Smooth muscle cell (in vitro differentiated cells): ENCODE measurements around the gene VANGL1. TPM values are rescaled to one million over a fixed set of nuclear protein-coding genes. Genes with fewer than 3 reads are reported as not detected.

Experiments used
- DNase-seq: peaks from one replicate; lab custom pipeline; 2025; ENCODE audit not compliant: unreplicated experiment; lab: John Stamatoyannopoulos, UW
- H2AFZ ChIP-seq: fragments of 200-600 bp; sonication (generic); 2 replicates; pipeline ENCODE4 v1.6.0; 2016; ENCODE audit warnings: antibody characterized with exemption, low read depth, mild to moderate bottlenecking
- H3F3A ChIP-seq: fragments of 200-600 bp; sonication (generic); 2 replicates; pipeline ENCODE4 v1.6.0; 2017; ENCODE audit warnings: antibody characterized with exemption, low read depth
- H3K27ac ChIP-seq: fragments of 200-600 bp; sonication (generic); 2 replicates; pipeline ENCODE4 v1.5.1; 2016; ENCODE audit warnings: low read depth, mild to moderate bottlenecking
- H3K27me3 ChIP-seq: fragments of 200-600 bp; sonication (generic); 2 replicates; pipeline ENCODE4 v1.6.1; 2016; ENCODE audit warnings: low read depth, mild to moderate bottlenecking
- H3K36me3 ChIP-seq: fragments of 200-600 bp; sonication (generic); 2 replicates; pipeline ENCODE4 v1.5.1; 2016; ENCODE audit warnings: low read depth
- H3K4me1 ChIP-seq: fragments of 200-600 bp; sonication (generic); 2 replicates; pipeline ENCODE4 v1.5.1; 2016; ENCODE audit warnings: low read depth
- H3K4me2 ChIP-seq: fragments of 200-600 bp; sonication (generic); 2 replicates; pipeline ENCODE4 v1.6.0; 2016; ENCODE audit warnings: mild to moderate bottlenecking
- H3K4me3 ChIP-seq: fragments of 200-600 bp; sonication (generic); 2 replicates; pipeline ENCODE4 v1.5.1; 2016; ENCODE audit warnings: mild to moderate bottlenecking
- H3K79me2 ChIP-seq: fragments of 200-600 bp; sonication (generic); 2 replicates; pipeline ENCODE4 v1.6.0; 2016; ENCODE audit warnings: low read depth, mild to moderate bottlenecking
- H3K9ac ChIP-seq: fragments of 200-600 bp; sonication (generic); 2 replicates; pipeline ENCODE4 v1.6.0; 2016; ENCODE audit warnings: low read depth
- H3K9me3 ChIP-seq: fragments of 200-600 bp; sonication (generic); replicated peaks from 2 replicates; pipeline ENCODE4 v1.5.1; 2016; ENCODE audit warnings: low read depth
- H4K20me1 ChIP-seq: fragments of 200-600 bp; sonication (generic); 2 replicates; pipeline ENCODE4 v1.6.0; 2016; ENCODE audit warnings: low read depth
- whole genome bisulfite sequencing: methylation state at CpG from one replicate; pipeline ENCODE4 v1.1.7; 2016; ENCODE audit warnings: low lambda C conversion rate; 5-methylcytosine and 5-hydroxymethylcytosine counted together
- polyA plus RNA-seq: library from polyadenylated mRNA; unstranded; fragments of >200 nt; fragmentation: Nextera tagmentation; extraction: Ambion mirVana; gene quantifications from 2 replicates; pipeline ENCODE4 v1.2.1, GENCODE V29; 2016
- total RNA-seq: library from RNA; depleted of rRNA; stranded (reverse); fragments of >200 nt; gene quantifications from 2 replicates; pipeline ENCODE4 v1.2.3, GENCODE V29; 2014
- TF ChIP-seq, protein P1 (sequence below): fragments of 200-600 bp; sonication (generic); IDR thresholded peaks from 2 replicates; pipeline ENCODE4 v1.5.1; 2017; ENCODE audit warnings: borderline replicate concordance, mild to moderate bottlenecking, antibody characterized with exemption; ENCODE audit not compliant: insufficient read depth, poor library complexity, severe bottlenecking

VANGL1 gene
- total and polyA plus RNA-seq, 2 experiments from 2014 or later, result 5.5 to 12.2 TPM

DNA sequence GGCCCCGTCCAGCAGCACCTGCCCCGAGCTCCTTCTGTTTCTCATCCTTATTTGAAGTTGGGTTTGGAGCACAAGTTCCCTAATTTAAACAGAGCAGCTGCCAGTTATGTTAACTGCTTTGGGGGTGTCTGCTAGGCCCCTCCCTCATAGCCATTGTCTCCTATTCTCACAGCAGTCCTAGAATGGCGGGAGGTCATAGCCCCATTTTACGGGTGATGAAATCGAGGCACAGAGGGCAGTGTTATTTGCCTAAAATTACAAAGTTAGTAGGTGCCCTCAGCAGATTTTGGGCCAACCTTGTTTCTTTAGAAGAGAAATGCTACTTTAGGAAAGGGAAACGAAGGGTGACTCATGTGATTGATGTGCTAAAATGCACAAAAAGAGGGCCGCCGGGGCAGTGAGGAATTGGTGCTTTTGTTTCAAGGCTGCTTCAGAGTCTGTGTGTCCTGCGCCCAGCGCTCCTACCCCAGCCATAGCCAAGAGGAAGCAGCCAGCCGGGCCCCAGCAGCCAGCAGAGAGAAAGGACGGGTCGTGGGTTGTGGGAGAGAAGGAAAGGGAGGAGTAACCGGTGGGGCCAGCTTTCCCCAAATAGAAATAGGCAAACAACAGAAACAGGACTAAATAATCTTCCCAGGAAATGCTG is 13.0 kb downstream of the VANGL1 start:
- Histone ChIP-seq H2AFZ (no peak overlapping the region), H3K27me3 (no peaks in the 10 kb centered on the region), H3K79me2 (no peaks in the 10 kb centered on the region), H3K4me3 (no peak overlapping the region), H4K20me1 (peaks cover 3% of the 10 kb centered on the region), H3K4me2 (peak overlapping the region; percentile 37), H3K9ac (no peak overlapping the region), H3K27ac (peak overlapping the region; percentile 43), H3K4me1 (peaks cover 15% of the 10 kb centered on the region), H3F3A (peaks cover under 1% of the 10 kb centered on the region), H3K9me3 (no peaks in the 10 kb centered on the region), H3K36me3 (no peaks in the 10 kb centered on the region)
- TF ChIP-seq, protein P1, sequence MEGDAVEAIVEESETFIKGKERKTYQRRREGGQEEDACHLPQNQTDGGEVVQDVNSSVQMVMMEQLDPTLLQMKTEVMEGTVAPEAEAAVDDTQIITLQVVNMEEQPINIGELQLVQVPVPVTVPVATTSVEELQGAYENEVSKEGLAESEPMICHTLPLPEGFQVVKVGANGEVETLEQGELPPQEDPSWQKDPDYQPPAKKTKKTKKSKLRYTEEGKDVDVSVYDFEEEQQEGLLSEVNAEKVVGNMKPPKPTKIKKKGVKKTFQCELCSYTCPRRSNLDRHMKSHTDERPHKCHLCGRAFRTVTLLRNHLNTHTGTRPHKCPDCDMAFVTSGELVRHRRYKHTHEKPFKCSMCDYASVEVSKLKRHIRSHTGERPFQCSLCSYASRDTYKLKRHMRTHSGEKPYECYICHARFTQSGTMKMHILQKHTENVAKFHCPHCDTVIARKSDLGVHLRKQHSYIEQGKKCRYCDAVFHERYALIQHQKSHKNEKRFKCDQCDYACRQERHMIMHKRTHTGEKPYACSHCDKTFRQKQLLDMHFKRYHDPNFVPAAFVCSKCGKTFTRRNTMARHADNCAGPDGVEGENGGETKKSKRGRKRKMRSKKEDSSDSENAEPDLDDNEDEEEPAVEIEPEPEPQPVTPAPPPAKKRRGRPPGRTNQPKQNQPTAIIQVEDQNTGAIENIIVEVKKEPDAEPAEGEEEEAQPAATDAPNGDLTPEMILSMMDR, result no peak
- 48% methylated on average over 14 of the region's 14 CpGs for WGBS
- no peak for DNase-seq

DNA sequence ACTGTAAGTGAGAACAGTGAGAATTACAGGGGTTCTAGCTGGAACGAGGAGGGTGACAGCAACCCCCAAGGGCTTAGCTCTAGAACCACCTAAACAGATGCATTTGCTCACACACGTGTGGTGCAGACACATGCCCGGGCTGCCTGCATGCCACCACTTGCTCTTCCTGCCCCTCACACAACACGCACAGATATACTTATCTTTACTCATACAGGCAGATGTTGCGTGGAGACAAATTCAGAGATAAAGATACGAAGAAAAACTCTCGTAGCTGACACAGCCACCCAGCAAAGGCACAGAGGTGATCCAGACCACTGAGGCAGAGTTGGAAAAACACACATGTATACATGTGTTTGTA is 13.5 kb downstream of the VANGL1 start:
- Histone ChIP-seq H3F3A (no peaks in the 10 kb centered on the region), H3K4me3 (no peak overlapping the region), H3K4me2 (peak overlapping the region; percentile 37), H3K79me2 (no peaks in the 10 kb centered on the region), H3K9ac (no peak overlapping the region), H3K9me3 (no peaks in the 10 kb centered on the region), H3K27ac (peak overlapping the region; percentile 43), H3K4me1 (peaks cover 15% of the 10 kb centered on the region), H4K20me1 (no peaks in the 10 kb centered on the region), H3K36me3 (no peaks in the 10 kb centered on the region), H2AFZ (no peak overlapping the region), H3K27me3 (no peaks in the 10 kb centered on the region)
- no peak for DNase-seq
- TF ChIP-seq, protein P1, result no peak
- 55% methylated on average over 7 of the region's 7 CpGs for WGBS

DNA sequence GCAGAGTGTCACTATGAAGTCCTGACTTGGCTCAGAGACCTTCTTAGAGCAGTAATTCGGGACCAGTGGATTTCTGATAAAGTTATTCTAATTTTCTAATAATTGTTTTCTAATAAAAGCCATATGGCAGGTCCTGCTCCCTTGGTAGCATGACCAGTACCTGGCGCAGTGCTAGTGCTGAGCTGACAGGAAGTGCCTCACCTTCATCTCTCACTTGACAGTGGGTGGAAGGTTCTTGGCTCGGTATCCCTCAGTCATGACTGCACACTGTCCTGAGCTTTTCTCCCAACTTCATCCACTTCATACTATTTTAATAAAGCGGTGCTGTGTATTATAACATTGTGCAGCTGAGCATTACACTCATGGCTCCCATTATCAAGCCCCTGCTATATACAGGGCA is 14.1 kb downstream of the VANGL1 start:
- Histone ChIP-seq H3K27ac (no peak overlapping the region), H3K9me3 (no peaks in the 10 kb centered on the region), H3K9ac (no peak overlapping the region), H2AFZ (no peak overlapping the region), H3K4me3 (no peak overlapping the region), H3K27me3 (no peaks in the 10 kb centered on the region), H4K20me1 (no peaks in the 10 kb centered on the region), H3K79me2 (no peaks in the 10 kb centered on the region), H3K4me1 (peaks cover 9% of the 10 kb centered on the region), H3F3A (no peaks in the 10 kb centered on the region), H3K36me3 (no peaks in the 10 kb centered on the region), H3K4me2 (no peak overlapping the region)
- 95% methylated on average over 4 of the region's 4 CpGs for WGBS
- TF ChIP-seq, protein P1, result no peak
- no peak for DNase-seq

DNA sequence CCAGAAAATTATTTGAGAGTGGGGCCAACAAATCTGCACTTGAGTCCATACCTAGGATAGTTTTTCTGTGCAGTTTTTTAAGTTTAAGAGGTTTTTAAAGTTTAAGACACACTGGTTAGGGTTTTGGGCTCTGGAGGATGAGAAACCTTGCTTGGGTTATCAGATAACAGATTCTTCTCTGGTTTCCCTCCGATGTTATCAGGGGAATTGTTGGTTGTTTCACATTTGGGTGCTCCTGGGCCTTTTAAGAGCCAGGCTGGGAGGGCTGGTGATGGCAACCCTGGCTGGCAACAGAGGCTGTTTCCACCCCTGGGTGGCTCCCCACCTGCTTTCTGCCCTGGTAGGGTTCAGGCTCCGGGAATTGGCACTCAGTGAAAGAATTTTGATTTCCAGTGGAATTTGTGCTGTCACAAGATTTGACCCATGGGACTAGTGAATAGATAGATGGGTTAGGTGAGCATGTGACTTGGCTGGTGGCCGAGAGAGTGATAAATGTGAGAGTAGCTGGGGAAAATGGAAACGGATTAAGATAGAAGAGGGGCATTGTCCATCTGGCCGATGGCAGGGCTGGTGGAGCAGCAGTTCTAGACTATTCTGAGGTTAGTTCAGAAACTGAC is 14.8 kb downstream of the VANGL1 start:
- Histone ChIP-seq H3K9me3 (no peaks in the 10 kb centered on the region), H2AFZ (no peak overlapping the region), H3K27me3 (no peaks in the 10 kb centered on the region), H3F3A (no peaks in the 10 kb centered on the region), H3K9ac (no peak overlapping the region), H4K20me1 (no peaks in the 10 kb centered on the region), H3K4me2 (no peak overlapping the region), H3K4me1 (peaks cover 6% of the 10 kb centered on the region), H3K27ac (no peak overlapping the region), H3K36me3 (no peaks in the 10 kb centered on the region), H3K4me3 (no peak overlapping the region), H3K79me2 (no peaks in the 10 kb centered on the region)
- no peak for DNase-seq
- WGBS, result 89% methylated on average over 5 of the region's 5 CpGs
- TF ChIP-seq, protein P1, result no peak
